Neuronal stem cell (in vitro differentiated cells): ENCODE measurements around the gene CREB3L1.
A peak's percentile ranks its signal among the peaks of the same experiment; 100 is the strongest.

Source experiments
- DNase-seq: peaks from one replicate; pipeline ENCODE4 v3.0.0-alpha.2; 2013; ENCODE audit warnings: low spot score
- H2AFZ ChIP-seq: one replicate; pipeline ENCODE4 v1.6.1; 2013; ENCODE audit warnings: mild to moderate bottlenecking, low read length, inconsistent platforms
- H2AK5ac ChIP-seq: 2 replicates; pipeline ENCODE4 v1.6.1; 2013; ENCODE audit warnings: low read depth, mild to moderate bottlenecking, inconsistent platforms, low read length, moderate library complexity, mixed read lengths
- H2BK120ac ChIP-seq: 2 replicates; pipeline ENCODE4 v1.6.1; 2013; ENCODE audit warnings: low read depth, mild to moderate bottlenecking, inconsistent platforms, low read length, moderate library complexity, mixed read lengths
- H2BK12ac ChIP-seq: one replicate; pipeline ENCODE4 v1.6.1; 2013; ENCODE audit warnings: low read length, inconsistent platforms
- H2BK15ac ChIP-seq: 2 replicates; pipeline ENCODE4 v1.6.1; 2013; ENCODE audit warnings: mild to moderate bottlenecking, low read length, inconsistent platforms, mixed read lengths
- H2BK5ac ChIP-seq: one replicate; pipeline ENCODE4 v1.6.1; 2013; ENCODE audit warnings: inconsistent platforms, mild to moderate bottlenecking, low read length, moderate library complexity
- H3K14ac ChIP-seq: one replicate; pipeline ENCODE4 v1.6.1; 2013; ENCODE audit warnings: low read length, inconsistent platforms
- H3K18ac ChIP-seq: 2 replicates; pipeline ENCODE4 v1.6.1; 2013; ENCODE audit warnings: low read length, inconsistent platforms
- H3K23ac ChIP-seq: 2 replicates; pipeline ENCODE4 v1.6.1; 2013; ENCODE audit warnings: low read depth, mild to moderate bottlenecking, mixed read lengths, low read length, inconsistent platforms; ENCODE audit not compliant: poor library complexity
- H3K27ac ChIP-seq: replicated peaks from 3 replicates; pipeline ENCODE4 v1.5.1; 2013; ENCODE audit warnings: low read length, inconsistent platforms
- H3K27me3 ChIP-seq, 3 experiments: 2 replicates each; pipeline ENCODE4 v1.6.1; 2013; ENCODE audit warnings: low read length in 3 of 3, mild to moderate bottlenecking in 2 of 3, inconsistent platforms in 1 of 3, low read depth in 1 of 3, mixed read lengths in 1 of 3, moderate library complexity in 1 of 3; ENCODE audit not compliant: control insufficient read depth in 3 of 3, insufficient read depth in 3 of 3
- H3K36me3 ChIP-seq, 2 donors: replicated peaks in 1 of 2; 2 replicates each; pipeline ENCODE4 v1.6.1; 2013; ENCODE audit warnings: low read length in 2 of 2; ENCODE audit not compliant: control insufficient read depth in 2 of 2, insufficient read depth in 2 of 2
- H3K4ac ChIP-seq: 2 replicates; pipeline ENCODE4 v1.6.1; 2013; ENCODE audit warnings: inconsistent platforms, mild to moderate bottlenecking, low read length, moderate library complexity
- H3K4me1 ChIP-seq, 2 donors: 1 replicate in 1 of 2; 2 replicates in 1 of 2; pipeline ENCODE4 v1.6.1; 2013; ENCODE audit warnings: low read length in 2 of 2, low read depth in 1 of 2; ENCODE audit not compliant: control insufficient read depth in 2 of 2, insufficient read depth in 1 of 2
- H3K4me2 ChIP-seq: one replicate; pipeline ENCODE4 v1.6.1; 2013; ENCODE audit warnings: mild to moderate bottlenecking, low read length, inconsistent platforms; ENCODE audit not compliant: insufficient read depth, poor library complexity, severe bottlenecking
- H3K4me3 ChIP-seq, 2 donors: 2 replicates each; pipeline ENCODE4 v1.5.1; 2013; ENCODE audit warnings: low read length in 2 of 2, mild to moderate bottlenecking in 2 of 2, inconsistent platforms in 1 of 2, moderate library complexity in 1 of 2
- H3K79me1 ChIP-seq: one replicate; pipeline ENCODE4 v1.6.1; 2013; ENCODE audit warnings: low read depth, mild to moderate bottlenecking, inconsistent platforms, low read length, moderate library complexity
- H3K9ac ChIP-seq: one replicate; pipeline ENCODE4 v1.6.1; 2013; ENCODE audit warnings: mild to moderate bottlenecking, low read depth, low read length, inconsistent platforms; ENCODE audit not compliant: poor library complexity
- H3K9me3 ChIP-seq, 2 donors: replicated peaks in 1 of 2; 2 replicates each; pipeline versions ENCODE3 to v1.6.1; 2013; ENCODE audit warnings: low read length in 2 of 2, mild to moderate bottlenecking in 2 of 2, inconsistent platforms in 1 of 2, low read depth in 1 of 2, mixed read lengths in 1 of 2, moderate library complexity in 1 of 2; ENCODE audit not compliant: control insufficient read depth in 2 of 2, insufficient read depth in 1 of 2
- H4K8ac ChIP-seq: one replicate; pipeline ENCODE4 v1.6.1; 2013; ENCODE audit warnings: low read depth, mild to moderate bottlenecking, inconsistent platforms, low read length, moderate library complexity
- H4K91ac ChIP-seq: one replicate; pipeline ENCODE4 v1.6.1; 2013; ENCODE audit warnings: low read length, low read depth, mild to moderate bottlenecking, inconsistent platforms; ENCODE audit not compliant: poor library complexity
- WGBS, 2 donors: extraction: QIAGEN DNeasy Blood & Tissue Kit; methylation state at CpG; one replicate each; pipeline ENCODE4 v1.1.7; 2013; ENCODE audit warnings: missing lambda C conversion rate in 2 of 2, mixed read lengths in 1 of 2; ENCODE audit not compliant: insufficient read length in 2 of 2, insufficient replicate concordance in 1 of 2; ENCODE audit errors: extremely low coverage in 2 of 2; 5-methylcytosine and 5-hydroxymethylcytosine counted together

CREB3L1 gene

DNA sequence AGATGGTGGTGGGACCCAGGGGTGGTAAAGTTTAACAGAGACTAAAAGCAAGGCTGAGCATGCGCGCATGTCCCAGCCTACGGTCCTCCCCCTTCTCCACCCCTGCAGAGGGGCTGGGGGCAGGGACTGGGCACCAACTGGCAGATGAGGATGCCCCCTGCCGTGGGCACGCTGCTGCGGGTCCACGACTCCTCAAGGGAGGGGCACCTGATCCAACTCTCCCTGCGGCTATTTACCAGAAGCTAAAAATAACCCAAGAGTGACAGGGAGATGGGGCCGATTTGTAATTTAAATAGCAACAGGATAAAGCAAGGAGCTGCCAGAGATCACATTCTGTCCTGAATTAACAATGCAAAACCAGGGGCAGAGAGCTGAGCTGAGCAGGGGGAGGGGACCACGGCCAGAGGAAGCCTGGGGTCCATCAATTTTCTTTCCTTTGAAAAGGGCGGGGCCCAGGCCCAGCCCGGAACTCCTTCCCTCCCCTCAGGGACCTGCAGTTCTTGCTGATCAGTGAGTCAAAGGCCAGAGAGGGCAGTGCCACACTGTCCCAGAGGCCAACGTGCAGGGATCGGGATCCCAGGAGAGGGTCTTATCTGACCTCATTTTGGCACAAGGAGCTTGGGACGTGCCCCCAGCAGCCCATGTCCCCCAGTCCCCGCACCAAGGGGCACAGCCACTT is 61.7 kb downstream of the CREB3L1 start:
- WGBS, 2 donors = no CpG with 5 or more reads among the region's 16 CpGs
- H3K4me3 ChIP-seq = peak overlapping the region in 1 of 2 donors; percentile 28
- H3K4ac ChIP-seq = no peak overlapping the region
- H2BK15ac ChIP-seq = peak overlapping the region; percentile 64
- H3K27me3 ChIP-seq = peaks cover 0 to 2% (median 0%) of the 10 kb centered on the region in 3 experiments
- H4K91ac ChIP-seq = no peak overlapping the region
- H3K27ac ChIP-seq = peak overlapping the region; percentile 42
- no peak overlapping the region for H2BK12ac ChIP-seq
- H3K4me1 ChIP-seq = peaks cover 27 to 35% of the 10 kb centered on the region in 2 donors
- H2AK5ac ChIP-seq = peak overlapping the region; percentile 76
- peak overlapping the region; percentile 92 for H2AFZ ChIP-seq
- DNase-seq = no peak
- no peak overlapping the region for H4K8ac ChIP-seq
- H2BK5ac ChIP-seq = peak overlapping the region; percentile 47
- H3K79me1 ChIP-seq = no peaks in the 10 kb centered on the region
- H3K18ac ChIP-seq = peak overlapping the region; percentile 57
- peak overlapping the region; percentile 58 for H3K4me2 ChIP-seq
- no peaks in the 10 kb centered on the region for H3K9me3 ChIP-seq
- H3K36me3 ChIP-seq = no peaks in the 10 kb centered on the region
- no peak overlapping the region for H2BK120ac ChIP-seq
- no peak overlapping the region for H3K9ac ChIP-seq
- no peak overlapping the region for H3K14ac ChIP-seq
- H3K23ac ChIP-seq = peak overlapping the region; percentile 38

DNA sequence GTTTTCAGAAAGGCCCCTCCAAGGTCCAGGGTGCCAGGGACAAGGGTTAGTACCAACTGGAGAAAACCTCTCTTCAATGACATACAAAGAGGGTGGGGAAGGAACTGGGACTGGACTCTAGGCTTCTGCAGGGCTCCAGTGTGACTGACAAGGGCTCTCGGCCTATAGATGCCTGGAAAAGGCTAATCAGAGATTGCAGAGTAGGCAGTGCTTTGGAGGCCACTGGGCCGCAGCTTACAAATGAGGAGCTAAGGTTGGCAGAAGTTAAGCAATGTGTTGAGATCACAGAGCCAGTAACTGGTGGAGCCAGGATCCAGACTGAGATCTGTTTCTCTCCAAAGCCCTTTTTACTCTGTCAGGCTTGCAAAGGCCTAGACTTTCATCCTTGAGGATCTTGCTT is 62.4 kb downstream of the CREB3L1 start:
- no peak overlapping the region for H4K8ac ChIP-seq
- H3K79me1 ChIP-seq = no peaks in the 10 kb centered on the region
- H3K4ac ChIP-seq = no peak overlapping the region
- H2AK5ac ChIP-seq = peak overlapping the region; percentile 76
- no peak overlapping the region for H4K91ac ChIP-seq
- H3K36me3 ChIP-seq = no peaks in the 10 kb centered on the region
- H3K9ac ChIP-seq = no peak overlapping the region
- peak overlapping the region; percentile 92 for H2AFZ ChIP-seq
- no peak overlapping the region for H3K23ac ChIP-seq
- H2BK5ac ChIP-seq = peak overlapping the region; percentile 47
- no peak overlapping the region for H3K4me3 ChIP-seq
- peak overlapping the region; percentile 60 for H2BK15ac ChIP-seq
- H3K27me3 ChIP-seq = no peaks in the 10 kb centered on the region
- no peak for DNase-seq
- peak overlapping the region; percentile 34 for H3K18ac ChIP-seq
- no peak overlapping the region for H2BK120ac ChIP-seq
- H2BK12ac ChIP-seq = no peak overlapping the region
- H3K4me2 ChIP-seq = no peak overlapping the region
- WGBS, 2 donors = no CpG with 5 or more reads among the region's 2 CpGs
- peaks cover 27 to 38% of the 10 kb centered on the region in 2 donors for H3K4me1 ChIP-seq
- no peak overlapping the region for H3K27ac ChIP-seq
- H3K14ac ChIP-seq = no peak overlapping the region
- no peaks in the 10 kb centered on the region for H3K9me3 ChIP-seq

DNA sequence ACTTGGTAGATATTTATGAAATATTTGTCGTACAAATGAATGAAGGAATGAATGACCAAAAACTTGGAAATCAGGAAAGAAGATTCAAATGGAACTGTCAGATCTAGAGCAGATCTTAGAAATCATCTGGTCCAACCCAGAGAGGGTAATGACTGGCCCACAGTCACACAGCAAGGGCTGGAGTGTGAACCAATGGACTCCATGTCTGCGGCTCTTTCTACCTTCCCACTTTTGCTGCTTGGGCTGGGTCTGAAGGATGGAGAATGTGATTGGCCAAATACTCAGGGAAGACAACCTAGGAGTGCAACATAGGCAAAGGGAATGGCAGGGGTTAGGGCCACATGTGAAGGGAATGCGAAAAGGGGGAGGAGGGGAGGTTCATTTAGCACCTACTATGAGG is 64.0 kb downstream of the CREB3L1 start:
- Histone ChIP-seq H3K18ac (no peak overlapping the region), H2BK12ac (no peak overlapping the region), H3K9me3 (no peaks in the 10 kb centered on the region), H3K23ac (no peak overlapping the region), H3K36me3 (no peaks in the 10 kb centered on the region), H3K4ac (no peak overlapping the region), H2AFZ (no peak overlapping the region), H3K14ac (no peak overlapping the region), H2BK120ac (no peak overlapping the region), H3K27me3 (no peaks in the 10 kb centered on the region), H4K8ac (no peak overlapping the region), H3K4me1 (peaks cover 18 to 37% of the 10 kb centered on the region in 2 donors), H3K27ac (no peak overlapping the region), H4K91ac (no peak overlapping the region), H3K4me2 (no peak overlapping the region), H2BK5ac (no peak overlapping the region), H2AK5ac (no peak overlapping the region), H3K79me1 (no peaks in the 10 kb centered on the region), H3K9ac (no peak overlapping the region), H3K4me3 (no peak overlapping the region), H2BK15ac (no peak overlapping the region)
- DNase-seq = no peak
- WGBS, 2 donors = no CpG with 5 or more reads among the region's 3 CpGs

DNA sequence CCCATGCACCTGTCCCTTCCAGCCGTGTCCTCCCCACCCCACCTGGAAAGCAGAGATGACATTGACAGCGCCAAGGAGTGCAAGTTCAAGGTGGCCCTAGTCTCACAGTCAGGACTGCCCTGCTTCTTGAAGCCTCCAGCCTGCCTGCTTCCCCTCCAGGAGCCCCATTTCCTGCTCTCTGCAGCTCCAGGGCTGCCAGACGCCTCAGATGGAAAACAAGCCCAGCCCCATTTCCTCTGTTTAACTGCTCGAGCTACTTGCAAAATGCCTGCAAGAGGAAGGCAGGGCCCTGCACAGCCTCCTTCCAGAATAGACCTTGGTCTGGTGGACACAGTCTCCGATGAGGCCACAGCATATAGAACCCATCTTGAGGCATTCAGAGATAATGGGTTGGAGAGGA is 64.8 kb downstream of the CREB3L1 start:
- no peak overlapping the region for H2AK5ac ChIP-seq
- peak overlapping the region; percentile 70 for H2AFZ ChIP-seq
- H2BK15ac ChIP-seq = no peak overlapping the region
- no peaks in the 10 kb centered on the region for H3K9me3 ChIP-seq
- peaks cover 21 to 42% of the 10 kb centered on the region in 2 donors for H3K4me1 ChIP-seq
- H3K4me2 ChIP-seq = no peak overlapping the region
- H3K14ac ChIP-seq = no peak overlapping the region
- H3K4ac ChIP-seq = no peak overlapping the region
- H3K4me3 ChIP-seq = no peak overlapping the region
- H4K91ac ChIP-seq = no peak overlapping the region
- H2BK5ac ChIP-seq = no peak overlapping the region
- H3K18ac ChIP-seq = no peak overlapping the region
- DNase-seq = no peak
- no peak overlapping the region for H3K23ac ChIP-seq
- no peak overlapping the region for H2BK12ac ChIP-seq
- H3K9ac ChIP-seq = no peak overlapping the region
- no CpG with 5 or more reads among the region's 5 CpGs for WGBS, 2 donors
- H4K8ac ChIP-seq = no peak overlapping the region
- no peaks in the 10 kb centered on the region for H3K79me1 ChIP-seq
- no peak overlapping the region for H3K27ac ChIP-seq
- peaks cover 0 to 5% (median 0%) of the 10 kb centered on the region in 3 experiments for H3K27me3 ChIP-seq
- H3K36me3 ChIP-seq = no peaks in the 10 kb centered on the region
- H2BK120ac ChIP-seq = no peak overlapping the region
